ENCODE measurements around the gene PPP2R3B.

DNA sequence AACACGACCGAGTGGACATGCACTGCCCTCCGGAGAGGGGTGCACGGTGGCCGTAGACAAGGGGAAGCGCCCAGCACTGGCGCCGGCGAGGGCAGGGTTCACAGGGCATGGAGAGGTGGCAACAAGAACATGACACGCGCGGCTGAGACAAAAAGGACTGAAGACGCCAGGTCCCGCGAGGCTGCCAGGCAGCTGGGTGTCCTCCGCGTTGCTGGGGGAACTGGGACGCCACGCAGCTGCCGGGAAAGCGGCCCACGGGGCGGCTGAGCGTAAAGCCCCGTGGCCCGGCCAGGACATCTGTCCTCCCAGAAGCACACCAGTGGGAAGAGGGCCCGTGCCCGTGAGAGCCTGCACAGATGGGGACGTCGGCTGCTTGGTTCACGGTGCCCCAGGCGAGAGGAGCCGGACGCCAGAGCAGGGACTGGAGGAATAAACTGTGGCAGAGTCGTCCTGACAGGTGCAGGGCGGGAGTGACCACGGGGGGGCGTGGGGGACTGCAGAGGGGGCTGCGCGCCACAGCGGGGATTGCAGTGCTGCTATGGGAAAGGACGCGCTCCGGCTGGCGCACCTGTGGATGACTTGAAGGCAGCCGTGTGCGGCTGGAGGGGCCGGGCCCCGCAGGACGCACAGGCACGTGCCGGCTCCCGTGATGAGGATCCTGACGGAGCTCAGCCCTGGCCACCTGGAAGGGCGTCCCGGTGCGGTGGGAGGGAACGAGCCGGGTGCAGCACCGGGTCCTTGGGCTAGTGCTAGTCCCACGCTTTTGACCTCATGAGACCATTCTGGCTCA, 36.0 kb downstream of the PPP2R3B start:
- TF ChIP-seq, protein P1, sequence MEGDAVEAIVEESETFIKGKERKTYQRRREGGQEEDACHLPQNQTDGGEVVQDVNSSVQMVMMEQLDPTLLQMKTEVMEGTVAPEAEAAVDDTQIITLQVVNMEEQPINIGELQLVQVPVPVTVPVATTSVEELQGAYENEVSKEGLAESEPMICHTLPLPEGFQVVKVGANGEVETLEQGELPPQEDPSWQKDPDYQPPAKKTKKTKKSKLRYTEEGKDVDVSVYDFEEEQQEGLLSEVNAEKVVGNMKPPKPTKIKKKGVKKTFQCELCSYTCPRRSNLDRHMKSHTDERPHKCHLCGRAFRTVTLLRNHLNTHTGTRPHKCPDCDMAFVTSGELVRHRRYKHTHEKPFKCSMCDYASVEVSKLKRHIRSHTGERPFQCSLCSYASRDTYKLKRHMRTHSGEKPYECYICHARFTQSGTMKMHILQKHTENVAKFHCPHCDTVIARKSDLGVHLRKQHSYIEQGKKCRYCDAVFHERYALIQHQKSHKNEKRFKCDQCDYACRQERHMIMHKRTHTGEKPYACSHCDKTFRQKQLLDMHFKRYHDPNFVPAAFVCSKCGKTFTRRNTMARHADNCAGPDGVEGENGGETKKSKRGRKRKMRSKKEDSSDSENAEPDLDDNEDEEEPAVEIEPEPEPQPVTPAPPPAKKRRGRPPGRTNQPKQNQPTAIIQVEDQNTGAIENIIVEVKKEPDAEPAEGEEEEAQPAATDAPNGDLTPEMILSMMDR (tag by site-specific recombination; IDR thresholded peaks at IDR 0.05) = no peak
- TF ChIP-seq TRIM28 (IDR thresholded peaks at IDR 0.05; ENCODE audit: borderline replicate concordance, low read length) = no peak
